Smooth muscle cell of the coronary artery (primary cell): Measurements from ENCODE around the gene BSG. TPM values are rescaled to one million over a fixed set of nuclear protein-coding genes. Genes with fewer than 3 reads are reported as not detected.

ENCODE experiments used
- total RNA-seq: library from RNA; depleted of rRNA; stranded (reverse); fragments of >200 nt; gene quantifications from 2 replicates; pipeline ENCODE4 v1.2.3, GENCODE V29; 2014; ENCODE audit warnings: low replicate concordance

The BSG gene
- 284 and 347 TPM in 2 replicates for total RNA-seq

DNA sequence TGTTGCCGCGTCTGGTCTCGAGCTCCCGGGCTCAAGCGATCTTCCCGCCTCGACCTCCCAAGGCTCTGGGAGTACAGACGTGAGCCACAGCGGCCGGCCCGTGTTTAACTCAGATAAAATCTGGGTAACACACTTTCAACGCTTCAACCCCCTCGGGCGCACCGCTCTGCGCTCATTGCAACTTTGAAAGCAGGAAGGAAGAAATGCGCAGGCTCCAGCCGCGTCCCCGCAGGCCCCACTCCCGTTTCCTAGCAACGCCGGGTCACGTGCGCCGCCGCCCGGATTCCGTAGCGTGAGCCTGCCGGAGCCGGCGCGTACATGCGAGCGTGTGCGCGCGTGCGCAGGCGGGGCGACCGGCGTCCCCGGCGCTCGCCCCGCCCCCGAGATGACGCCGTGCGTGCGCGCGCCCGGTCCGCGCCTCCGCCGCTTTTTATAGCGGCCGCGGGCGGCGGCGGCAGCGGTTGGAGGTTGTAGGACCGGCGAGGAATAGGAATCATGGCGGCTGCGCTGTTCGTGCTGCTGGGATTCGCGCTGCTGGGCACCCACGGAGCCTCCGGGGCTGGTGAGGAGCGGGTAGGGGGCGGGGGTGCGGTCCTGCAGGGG lies at the start of gene BSG:
Gene BSG (plus strand): TSS at position 457 of the 603 bp plus-strand sequence. CDS start 39 bp downstream, at position 496.

GRCh38 chr19:531753-532560 lies 40.4 kb upstream of the BSG start, which contains the start of gene CDC34:
TSS of gene CDC34 (plus strand) at chr19:531760. CDS start at chr19:531932, 172 bp downstream.

DNA sequence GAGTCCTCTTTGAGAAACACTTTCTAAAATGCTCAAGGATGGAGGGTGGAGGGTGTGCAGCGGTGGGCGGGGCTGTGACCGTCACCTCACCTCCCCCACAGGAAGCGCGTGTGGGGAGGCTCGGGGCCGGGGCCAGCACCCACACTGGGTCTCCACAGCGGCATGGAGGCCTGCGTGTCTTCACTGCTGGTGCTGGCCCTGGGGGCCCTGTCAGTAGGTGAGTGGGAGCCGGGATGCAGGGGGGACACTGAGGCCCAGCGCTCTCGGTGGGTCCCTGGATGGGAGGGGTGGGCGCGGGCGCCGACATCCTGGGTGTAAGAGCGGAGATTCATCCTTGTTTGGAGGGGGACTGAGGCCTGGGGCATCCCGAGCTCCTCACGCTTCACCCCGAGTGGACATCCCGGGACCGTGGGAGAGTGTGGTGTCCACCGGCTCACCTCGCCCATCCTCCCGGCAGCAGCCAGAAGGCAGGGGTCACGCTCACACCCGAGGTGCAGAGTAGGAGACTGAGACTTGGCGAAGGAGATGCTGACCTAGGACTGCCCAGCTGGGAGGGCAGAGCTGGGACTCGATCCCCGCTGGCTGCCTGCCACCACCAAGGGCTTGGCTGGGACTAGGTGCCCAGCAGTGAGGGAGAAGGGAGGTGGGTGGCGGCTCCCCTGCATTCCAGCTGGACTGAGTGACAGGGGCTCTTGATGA lies 28.3 kb upstream of the BSG start, which contains the start of gene GZMM:
Gene GZMM (plus strand): TSS at position 144 of the 699 bp plus-strand sequence. CDS start 19 bp downstream, at position 163.

GRCh38 chr19:589693-590395 lies 17.4 kb downstream of the BSG start, which contains the start of gene HCN2:
TSS of gene HCN2 (plus strand) at chr19:589881. CDS start at chr19:589946, 65 bp downstream.

Other genes starting within 250 kb of the BSG start
- 13.1 and 23.5 TPM in 2 replicates for gene MIER2, start 227.8 kb upstream of the BSG start, total RNA-seq
- gene C2CD4C, start 163.4 kb upstream of the BSG start, total RNA-seq = under 0.01 TPM in 1 of 2 replicates, not detected in the other
- gene SHC2, start 111.6 kb upstream of the BSG start, total RNA-seq = 0.08 and 4.1 TPM in 2 replicates
- not detected in 2 replicates for gene MADCAM1, start 76.1 kb upstream of the BSG start, total RNA-seq
- 13.9 and 23.9 TPM in 2 replicates for gene TPGS1, start 65.1 kb upstream of the BSG start, total RNA-seq
- 81.4 and 83.4 TPM in 2 replicates for gene CDC34, start 40.8 kb upstream of the BSG start, total RNA-seq
- 0.08 TPM in 1 of 2 replicates, not detected in the other for gene GZMM, start 28.5 kb upstream of the BSG start, total RNA-seq
- gene HCN2, start 17.3 kb downstream of the BSG start, total RNA-seq = 0.30 and 1.2 TPM in 2 replicates
- gene POLRMT, start 60.9 kb downstream of the BSG start, total RNA-seq = 16.6 and 19.8 TPM in 2 replicates
- gene FGF22, start 67.3 kb downstream of the BSG start, total RNA-seq = not detected in 2 replicates
- 6.2 and 24.2 TPM in 2 replicates for gene RNF126, start 90.6 kb downstream of the BSG start, total RNA-seq
- gene FSTL3, start 103.8 kb downstream of the BSG start, total RNA-seq = 22.8 and 81.7 TPM in 2 replicates
- gene PRSS57, start 122.9 kb downstream of the BSG start, total RNA-seq = not detected in 2 replicates
- gene PALM, start 136.3 kb downstream of the BSG start, total RNA-seq = 6.0 and 26.7 TPM in 2 replicates
- under 0.01 TPM in 1 of 2 replicates, not detected in the other for gene MISP, start 178.5 kb downstream of the BSG start, total RNA-seq
- gene PTBP1, start 224.9 kb downstream of the BSG start, total RNA-seq = 77.1 and 91.9 TPM in 2 replicates
- gene PLPPR3, start 249.4 kb downstream of the BSG start, total RNA-seq = 0.15 and 1.2 TPM in 2 replicates